DMS79 treated with DMSO at 0.1 percent for 48 hours (cell line): ENCODE measurements around the gene LIFR.
A peak's percentile ranks its signal among the peaks of the same experiment; 100 is the strongest.
"Not testable (repeated sequence)": the region's sequence is repeated elsewhere in the genome, so short reads cannot be mapped to it uniquely, and the experiment has no call there.

ENCODE experiments used
- DNase-seq: peaks from one replicate; lab custom pipeline; 2025; lab: John Stamatoyannopoulos, UW

The LIFR gene

GRCh38 chr5:38556599-38557307 lies at the start of gene LIFR:
LIFR (minus strand) TSS chr5:38556646; CDS start chr5:38530647, 25,999 bp downstream.
- peak; percentile 65 for DNase-seq

GRCh38 chr5:38605610-38606009 lies 49.2 kb upstream of the LIFR start:
- DNase-seq = no peak

- no peak for DNase-seq
These were observed 47.2 kb upstream of the LIFR start for GRCh38 chr5:38603691-38604090.

- no peak for DNase-seq
These were observed 46.2 kb upstream of the LIFR start for GRCh38 chr5:38602641-38603040.

GRCh38 chr5:38601863-38602298 lies 45.4 kb upstream of the LIFR start:
- no peak for DNase-seq

- DNase-seq = no peak
These were observed 44.9 kb upstream of the LIFR start for GRCh38 chr5:38601133-38601862.

GRCh38 chr5:38600329-38601045 lies 44.0 kb upstream of the LIFR start:
- no peak for DNase-seq

- not testable (repeated sequence) for DNase-seq
These were observed 43.3 kb upstream of the LIFR start for GRCh38 chr5:38599751-38600150.

- DNase-seq = no peak
These were observed 42.7 kb upstream of the LIFR start for GRCh38 chr5:38598994-38599617.

GRCh38 chr5:38598296-38598993 lies 42.0 kb upstream of the LIFR start:
- no peak for DNase-seq

GRCh38 chr5:38596981-38597380 lies 40.5 kb upstream of the LIFR start:
- DNase-seq = no peak

GRCh38 chr5:38595132-38595745 lies 38.8 kb upstream of the LIFR start:
- no peak for DNase-seq

GRCh38 chr5:38593959-38594358 lies 37.5 kb upstream of the LIFR start:
- DNase-seq = no peak

GRCh38 chr5:38591523-38591849 lies 35.0 kb upstream of the LIFR start:
- no peak for DNase-seq

GRCh38 chr5:38590838-38591522 lies 34.5 kb upstream of the LIFR start:
- DNase-seq = no peak

GRCh38 chr5:38589629-38590028 lies 33.2 kb upstream of the LIFR start:
- DNase-seq = no peak

GRCh38 chr5:38585816-38586215 lies 29.4 kb upstream of the LIFR start:
- no peak for DNase-seq

- DNase-seq = no peak
These were observed 27.1 kb upstream of the LIFR start for GRCh38 chr5:38583500-38583899.

- DNase-seq = no peak
These were observed 26.5 kb upstream of the LIFR start for GRCh38 chr5:38582975-38583319.

GRCh38 chr5:38582293-38582974 lies 26.0 kb upstream of the LIFR start:
- no peak for DNase-seq
